CD4-positive, alpha-beta T cell treated with Interferon alpha-2 for 1 hour (primary cell): ENCODE measurements around the gene PIP4P1.

Source experiments
- DNase-seq, 2 donors: peaks; one replicate each; pipeline ENCODE4 v3.0.0-alpha.2; 2020 to 2022

The PIP4P1 gene

GRCh38 chr14:20435582-20436362, 25.5 kb downstream of the PIP4P1 start, which contains the start of gene KLHL33:
KLHL33 (minus strand) TSS chr14:20436166; CDS start chr14:20435811, 355 bp downstream.
- DNase-seq = no peak

- no peak for DNase-seq
These were observed 26.3 kb downstream of the PIP4P1 start for GRCh38 chr14:20434701-20435581.

GRCh38 chr14:20429801-20430669, 31.2 kb downstream of the PIP4P1 start:
- no peak for DNase-seq

GRCh38 chr14:20428802-20429201, 32.4 kb downstream of the PIP4P1 start:
- DNase-seq = no peak

GRCh38 chr14:20428010-20428365, 33.2 kb downstream of the PIP4P1 start:
- DNase-seq = no peak

- DNase-seq = no peak
These were observed 33.8 kb downstream of the PIP4P1 start for GRCh38 chr14:20427231-20428009.

- no peak for DNase-seq
These were observed 36.4 kb downstream of the PIP4P1 start for GRCh38 chr14:20424851-20425250.

GRCh38 chr14:20422886-20423285, 38.3 kb downstream of the PIP4P1 start:
- DNase-seq = no peak

- no peak for DNase-seq
These were observed 40.0 kb downstream of the PIP4P1 start for GRCh38 chr14:20421267-20421666.

- no peak for DNase-seq
These were observed 41.8 kb downstream of the PIP4P1 start for GRCh38 chr14:20419419-20419818.

GRCh38 chr14:20418501-20418909, 42.7 kb downstream of the PIP4P1 start:
- DNase-seq = no peak

- no peak for DNase-seq
These were observed 43.7 kb downstream of the PIP4P1 start for GRCh38 chr14:20417250-20418186.

GRCh38 chr14:20416223-20416622, 45.0 kb downstream of the PIP4P1 start:
- DNase-seq = no peak

GRCh38 chr14:20415782-20416206, 45.4 kb downstream of the PIP4P1 start:
- peak; percentile 40 to 72 for DNase-seq

- peak in 1 of 2 donors; percentile 50 for DNase-seq
These were observed 47.5 kb downstream of the PIP4P1 start for GRCh38 chr14:20413744-20414082.

- peak; percentile 62 to 73 for DNase-seq
These were observed 48.1 kb downstream of the PIP4P1 start, which contains the start of gene TEP1 for GRCh38 chr14:20412876-20413743. TEP1 (minus strand) TSS chr14:20413501; CDS start chr14:20408439, 5,062 bp downstream.

- peak in 1 of 2 donors; percentile 50 for DNase-seq
These were observed 48.8 kb downstream of the PIP4P1 start for GRCh38 chr14:20412411-20412810.

GRCh38 chr14:20409226-20409625, 52.0 kb downstream of the PIP4P1 start:
- no peak for DNase-seq
